Coronary artery (tissue), 2 donors: ENCODE results near the gene RTF1.
"Not testable (repeated sequence)": the region's sequence is repeated elsewhere in the genome, so short reads cannot be mapped to it uniquely, and the experiment has no call there.

ENCODE experiments used
- DNase-seq: peaks from one replicate; pipeline ENCODE4 v3.0.0-alpha.2; 2017; ENCODE audit warnings: low spot score
- H3K27ac ChIP-seq, 2 donors: fragments of 200-600 bp; sonication (generic); one replicate each; pipeline ENCODE4 v1.5.1; 2016 to 2019
- H3K4me3 ChIP-seq: fragments of 200-600 bp; sonication (generic); 2 replicates; pipeline ENCODE4 v1.5.1; 2016; ENCODE audit warnings: mild to moderate bottlenecking, moderate library complexity
- TF ChIP-seq, protein P1 (sequence below): fragments of 200-600 bp; sonication (generic); IDR thresholded peaks from one replicate; pipeline ENCODE4 v1.5.1; 2019; ENCODE audit warnings: antibody characterized with exemption

Gene RTF1

GRCh38 chr15:41416742-41417417 is at the start of gene RTF1:
TSS of gene RTF1 (plus strand) at chr15:41417095. CDS start at chr15:41417116, 21 bp downstream.
- Histone ChIP-seq H3K27ac (peak within 1 kb of the TSS; percentile 74 to 89), H3K4me3 (peak within 1 kb of the TSS; percentile 82)
- DNase-seq, result peak; percentile 95
- TF ChIP-seq, protein P1, sequence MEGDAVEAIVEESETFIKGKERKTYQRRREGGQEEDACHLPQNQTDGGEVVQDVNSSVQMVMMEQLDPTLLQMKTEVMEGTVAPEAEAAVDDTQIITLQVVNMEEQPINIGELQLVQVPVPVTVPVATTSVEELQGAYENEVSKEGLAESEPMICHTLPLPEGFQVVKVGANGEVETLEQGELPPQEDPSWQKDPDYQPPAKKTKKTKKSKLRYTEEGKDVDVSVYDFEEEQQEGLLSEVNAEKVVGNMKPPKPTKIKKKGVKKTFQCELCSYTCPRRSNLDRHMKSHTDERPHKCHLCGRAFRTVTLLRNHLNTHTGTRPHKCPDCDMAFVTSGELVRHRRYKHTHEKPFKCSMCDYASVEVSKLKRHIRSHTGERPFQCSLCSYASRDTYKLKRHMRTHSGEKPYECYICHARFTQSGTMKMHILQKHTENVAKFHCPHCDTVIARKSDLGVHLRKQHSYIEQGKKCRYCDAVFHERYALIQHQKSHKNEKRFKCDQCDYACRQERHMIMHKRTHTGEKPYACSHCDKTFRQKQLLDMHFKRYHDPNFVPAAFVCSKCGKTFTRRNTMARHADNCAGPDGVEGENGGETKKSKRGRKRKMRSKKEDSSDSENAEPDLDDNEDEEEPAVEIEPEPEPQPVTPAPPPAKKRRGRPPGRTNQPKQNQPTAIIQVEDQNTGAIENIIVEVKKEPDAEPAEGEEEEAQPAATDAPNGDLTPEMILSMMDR, result no peak

DNA sequence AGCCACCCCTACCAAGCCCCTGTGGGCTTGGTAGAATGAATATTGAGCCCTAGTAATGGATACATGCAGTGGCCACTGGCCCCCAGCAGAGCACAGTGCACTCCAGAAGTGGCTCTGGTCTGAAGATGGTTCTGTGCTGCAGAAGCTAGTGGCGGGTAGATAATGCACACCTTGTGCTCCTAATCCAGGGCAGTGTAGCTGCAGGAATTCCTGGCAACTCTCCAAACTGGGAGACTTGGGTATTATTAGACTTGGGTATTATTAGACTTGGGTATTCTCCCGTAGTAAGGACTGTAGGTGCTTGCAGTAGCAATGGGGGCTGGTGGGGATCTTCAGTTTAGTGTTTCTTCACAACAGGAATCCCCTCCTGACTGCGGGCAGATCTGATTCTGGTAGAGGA is 49.5 kb upstream of the RTF1 start:
- DNase-seq, result no peak
- H3K4me3 ChIP-seq, result no peak overlapping the region
- TF ChIP-seq, protein P1, result no peak
- H3K27ac ChIP-seq, result no peak overlapping the region

DNA sequence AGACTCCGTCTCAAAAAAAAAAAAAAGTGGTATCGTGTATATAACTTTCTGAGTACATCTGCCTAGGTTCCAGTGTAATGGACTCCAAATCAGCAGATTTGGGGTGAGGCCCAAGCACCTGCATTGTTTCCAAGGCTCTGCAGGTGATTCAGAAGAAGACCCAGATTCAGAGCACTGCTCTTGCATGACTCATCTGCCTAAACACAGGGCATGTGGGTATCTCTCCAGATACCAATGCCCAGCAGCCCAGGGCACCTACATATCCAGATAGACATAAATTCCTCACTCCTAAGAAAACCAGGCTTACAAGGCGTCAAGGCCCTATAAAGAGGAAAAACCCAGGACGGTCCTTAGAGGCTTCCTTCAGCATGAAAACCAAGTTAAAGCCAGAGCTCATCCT is 38.9 kb upstream of the RTF1 start:
- no peak for DNase-seq
- TF ChIP-seq, protein P1, result no peak

DNA sequence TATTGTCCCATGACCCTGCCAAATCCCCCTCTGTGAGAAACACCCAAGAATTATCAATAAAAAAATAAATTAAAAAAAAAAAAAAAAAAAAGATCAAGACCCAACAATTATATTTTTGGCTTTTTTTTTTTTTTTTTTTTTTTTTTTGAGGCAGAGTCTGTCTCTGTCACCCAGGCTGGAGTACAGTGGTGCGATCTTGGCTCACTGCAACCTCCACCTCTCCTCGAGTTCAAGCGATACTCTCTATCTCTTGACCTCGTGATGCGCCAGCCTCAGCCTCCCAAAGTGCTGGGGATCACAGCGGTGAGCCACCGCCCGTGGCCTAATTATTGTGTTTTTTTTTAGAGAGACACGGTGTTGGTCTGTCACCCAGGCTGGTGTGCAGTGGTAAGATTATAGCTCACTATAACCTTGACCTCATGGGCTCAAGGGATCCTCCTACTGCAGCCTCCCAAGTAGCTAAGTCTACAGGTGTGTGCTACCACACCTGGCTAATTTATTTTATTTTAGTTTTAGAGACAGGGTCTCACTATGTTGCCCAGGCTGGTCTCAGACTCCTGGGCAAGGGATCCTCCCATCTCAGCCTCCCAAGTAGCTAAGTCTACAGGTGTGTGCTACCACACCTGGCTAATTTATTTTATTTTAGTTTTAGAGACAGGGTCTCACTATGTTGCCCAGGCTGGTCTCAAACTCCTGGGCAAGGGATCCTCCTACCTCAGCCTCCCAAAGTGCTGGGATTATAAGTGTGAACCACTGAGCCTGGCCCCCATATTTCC is 32.7 kb upstream of the RTF1 start:
- H3K4me3 ChIP-seq, H3K27ac ChIP-seq, DNase-seq: not testable (repeated sequence)

More for the DNA sequence above, 38.9 kb upstream of the RTF1 start:
- Histone ChIP-seq H3K27ac (no peak overlapping the region), H3K4me3 (no peak overlapping the region)

- TF ChIP-seq, protein P1, result no peak
- no peak overlapping the region for H3K4me3 ChIP-seq
- DNase-seq, result no peak
- H3K27ac ChIP-seq, result no peak overlapping the region
Observed at GRCh38 chr15:41387646-41388045, 29.2 kb upstream of the RTF1 start.

GRCh38 chr15:41392659-41393058 is 24.2 kb upstream of the RTF1 start:
- DNase-seq, result no peak
- TF ChIP-seq, protein P1, result no peak
- Histone ChIP-seq H3K27ac (no peak overlapping the region), H3K4me3 (no peak overlapping the region)

DNA sequence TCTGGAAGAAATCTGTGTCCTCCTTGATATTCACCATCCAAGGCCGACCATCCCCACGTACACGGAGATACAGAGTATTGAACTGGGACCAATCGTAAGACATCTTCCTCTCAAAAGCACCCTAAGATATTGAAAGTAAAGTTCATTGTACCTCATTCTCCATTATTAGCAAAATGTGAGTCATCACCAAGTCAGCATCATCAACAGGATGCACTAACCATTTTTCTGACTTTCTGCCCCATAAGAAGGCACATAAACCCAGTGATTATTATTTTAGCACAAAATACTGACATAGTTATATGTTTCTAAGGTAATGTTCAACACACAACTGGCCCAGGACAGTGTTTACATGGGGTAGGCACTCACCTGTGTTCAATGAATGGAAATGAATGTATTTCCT is 22.0 kb upstream of the RTF1 start:
- TF ChIP-seq, protein P1, result no peak
- Histone ChIP-seq H3K27ac (no peak overlapping the region), H3K4me3 (no peak overlapping the region)
- no peak for DNase-seq
